Neural progenitor cell (in vitro differentiated cells): Measurements from ENCODE around the gene NPTXR. TPM values are rescaled to one million over a fixed set of nuclear protein-coding genes. Genes with fewer than 3 reads are reported as not detected.

Experiments
- DNase-seq: peaks from one replicate; pipeline ENCODE4 v3.0.0-alpha.2; 2016; ENCODE audit warnings: low spot score
- H2AFZ ChIP-seq: fragments of 200-600 bp; sonication (generic); replicated peaks from 2 replicates; pipeline ENCODE4 v1.6.1; 2016; ENCODE audit warnings: antibody characterized with exemption
- H3F3A ChIP-seq: fragments of 200-600 bp; sonication (generic); 2 replicates; pipeline ENCODE4 v1.6.1; 2016; ENCODE audit warnings: antibody characterized with exemption, low read depth
- H3K27ac ChIP-seq: fragments of 200-600 bp; sonication (generic); 2 replicates; pipeline ENCODE4 v1.5.1; 2016; ENCODE audit warnings: mild to moderate bottlenecking
- H3K27me3 ChIP-seq: fragments of 200-600 bp; sonication (generic); 2 replicates; pipeline ENCODE4 v1.6.1; 2016; ENCODE audit warnings: mild to moderate bottlenecking, moderate library complexity
- H3K36me3 ChIP-seq: fragments of 200-600 bp; sonication (generic); 2 replicates; pipeline ENCODE4 v1.5.1; 2016
- H3K4me1 ChIP-seq: fragments of 200-600 bp; sonication (generic); 2 replicates; pipeline ENCODE4 v1.6.1; 2016; ENCODE audit warnings: mixed run types
- H3K4me2 ChIP-seq: fragments of 200-600 bp; sonication (generic); 2 replicates; pipeline ENCODE4 v1.6.1; 2016
- H3K4me3 ChIP-seq: fragments of 200-600 bp; sonication (generic); 2 replicates; pipeline ENCODE4 v1.5.1; 2016
- H3K79me2 ChIP-seq: fragments of 200-600 bp; sonication (generic); 2 replicates; pipeline ENCODE4 v1.6.1; 2016; ENCODE audit warnings: low read depth
- H3K9ac ChIP-seq: fragments of 200-600 bp; sonication (generic); 2 replicates; pipeline ENCODE4 v1.6.1; 2016
- H3K9me3 ChIP-seq: fragments of 200-600 bp; sonication (generic); 2 replicates; pipeline ENCODE4 v1.5.1; 2016; ENCODE audit warnings: low read depth
- H4K20me1 ChIP-seq: fragments of 200-600 bp; sonication (generic); 2 replicates; pipeline ENCODE4 v1.6.1; 2016; ENCODE audit warnings: low read depth
- H3K27ac Mint-ChIP-seq: 3 replicates; pipeline ENCODE4 v1.8.0; 2021; ENCODE audit warnings: mixed read lengths
- H3K27me3 Mint-ChIP-seq: 2 replicates; pipeline ENCODE4 v1.8.0; 2022; ENCODE audit warnings: low read depth, mild to moderate bottlenecking, inconsistent platforms, moderate library complexity, mixed read lengths; ENCODE audit not compliant: insufficient read depth
- H3K36me3 Mint-ChIP-seq: 3 replicates; pipeline ENCODE4 v1.8.0; 2021; ENCODE audit warnings: mixed read lengths
- H3K4me1 Mint-ChIP-seq: 3 replicates; pipeline ENCODE4 v1.8.0; 2021; ENCODE audit warnings: mixed read lengths
- H3K4me3 Mint-ChIP-seq: 3 replicates; pipeline ENCODE4 v1.8.0; 2021; ENCODE audit warnings: mild to moderate bottlenecking, moderate library complexity, mixed read lengths
- H3K9me3 Mint-ChIP-seq: 3 replicates; pipeline ENCODE4 v1.8.0; 2020; ENCODE audit warnings: mixed read lengths
- EZH2 ChIP-seq: fragments of 200-600 bp; sonication (generic); IDR thresholded peaks from 2 replicates; pipeline ENCODE4 v1.6.1; 2017; ENCODE audit warnings: antibody characterized with exemption, mild to moderate bottlenecking, moderate library complexity
- EZH2phosphoT487 ChIP-seq: fragments of 200-600 bp; sonication (generic); IDR thresholded peaks from 2 replicates; pipeline ENCODE4 v1.6.1; 2017; ENCODE audit warnings: antibody characterized with exemption
- total RNA-seq: library from RNA; depleted of rRNA; stranded (reverse); fragments of >200 nt; gene quantifications from 2 replicates; pipeline ENCODE4 v1.2.3, GENCODE V29; 2015; ENCODE audit warnings: low replicate concordance
- TF ChIP-seq, protein P1 (sequence below): fragments of 200-600 bp; sonication (generic); IDR thresholded peaks from 2 replicates; pipeline ENCODE4 v1.5.1; 2017; ENCODE audit warnings: antibody characterized with exemption, mild to moderate bottlenecking

NPTXR gene
- total RNA-seq, 1 donor from 2014 or later, result 0.99 TPM

DNA sequence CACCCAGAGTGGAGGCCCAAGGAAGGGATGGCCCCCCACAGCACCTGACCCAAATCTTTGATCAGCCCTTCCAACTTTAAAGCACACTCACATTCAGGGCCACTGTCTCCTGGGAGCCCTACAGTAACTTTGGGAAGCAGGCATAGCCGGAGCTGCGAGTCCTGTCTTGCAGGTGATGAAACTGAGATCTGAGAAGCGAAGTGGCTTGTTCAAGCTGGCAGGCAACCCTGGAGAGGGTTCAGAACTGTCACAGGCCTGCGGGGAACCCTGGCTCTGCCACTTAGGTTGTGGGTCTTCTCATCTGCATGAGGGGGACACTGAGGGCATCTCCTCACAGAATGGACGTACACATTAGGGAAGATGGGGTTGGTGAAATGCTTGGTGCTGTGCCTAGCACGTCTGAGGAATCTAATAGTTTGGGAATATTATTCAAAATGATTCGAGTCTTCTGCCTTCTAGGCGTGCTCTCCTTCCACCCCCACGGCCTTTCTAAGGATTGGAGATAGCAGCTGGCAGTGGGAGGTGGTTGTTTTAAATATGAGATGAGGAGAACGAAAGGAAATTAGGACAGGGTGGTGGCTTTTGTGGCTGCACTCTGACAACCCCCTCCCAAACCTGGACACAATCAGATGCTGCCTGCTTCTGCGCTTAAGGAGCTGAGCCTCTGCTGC lies 69.2 kb downstream of the NPTXR start:
- no peaks in the 10 kb centered on the region for H3K36me3 ChIP-seq
- H3K27ac Mint-ChIP-seq, result peak overlapping the region; percentile 60
- no peaks in the 10 kb centered on the region for H3K4me1 ChIP-seq
- H3K4me2 ChIP-seq, result no peak overlapping the region
- H4K20me1 ChIP-seq, result no peaks in the 10 kb centered on the region
- peaks cover 5% of the 10 kb centered on the region for H3K27me3 Mint-ChIP-seq
- H2AFZ ChIP-seq, result no peak overlapping the region
- H3K9me3 ChIP-seq, result no peaks in the 10 kb centered on the region
- no peak for TF ChIP-seq EZH2
- no peak for TF ChIP-seq EZH2phosphoT487
- TF ChIP-seq, protein P1, sequence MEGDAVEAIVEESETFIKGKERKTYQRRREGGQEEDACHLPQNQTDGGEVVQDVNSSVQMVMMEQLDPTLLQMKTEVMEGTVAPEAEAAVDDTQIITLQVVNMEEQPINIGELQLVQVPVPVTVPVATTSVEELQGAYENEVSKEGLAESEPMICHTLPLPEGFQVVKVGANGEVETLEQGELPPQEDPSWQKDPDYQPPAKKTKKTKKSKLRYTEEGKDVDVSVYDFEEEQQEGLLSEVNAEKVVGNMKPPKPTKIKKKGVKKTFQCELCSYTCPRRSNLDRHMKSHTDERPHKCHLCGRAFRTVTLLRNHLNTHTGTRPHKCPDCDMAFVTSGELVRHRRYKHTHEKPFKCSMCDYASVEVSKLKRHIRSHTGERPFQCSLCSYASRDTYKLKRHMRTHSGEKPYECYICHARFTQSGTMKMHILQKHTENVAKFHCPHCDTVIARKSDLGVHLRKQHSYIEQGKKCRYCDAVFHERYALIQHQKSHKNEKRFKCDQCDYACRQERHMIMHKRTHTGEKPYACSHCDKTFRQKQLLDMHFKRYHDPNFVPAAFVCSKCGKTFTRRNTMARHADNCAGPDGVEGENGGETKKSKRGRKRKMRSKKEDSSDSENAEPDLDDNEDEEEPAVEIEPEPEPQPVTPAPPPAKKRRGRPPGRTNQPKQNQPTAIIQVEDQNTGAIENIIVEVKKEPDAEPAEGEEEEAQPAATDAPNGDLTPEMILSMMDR, result no peak
- peaks cover 4% of the 10 kb centered on the region for H3K4me1 Mint-ChIP-seq
- H3K9ac ChIP-seq, result no peak overlapping the region
- no peaks in the 10 kb centered on the region for H3K79me2 ChIP-seq
- H3K27me3 ChIP-seq, result no peaks in the 10 kb centered on the region
- no peak overlapping the region for H3K27ac ChIP-seq
- no peak overlapping the region for H3K4me3 Mint-ChIP-seq
- H3K9me3 Mint-ChIP-seq, result no peaks in the 10 kb centered on the region
- DNase-seq, result no peak
- no peaks in the 10 kb centered on the region for H3K36me3 Mint-ChIP-seq
- H3K4me3 ChIP-seq, result no peak overlapping the region
- H3F3A ChIP-seq, result no peaks in the 10 kb centered on the region

DNA sequence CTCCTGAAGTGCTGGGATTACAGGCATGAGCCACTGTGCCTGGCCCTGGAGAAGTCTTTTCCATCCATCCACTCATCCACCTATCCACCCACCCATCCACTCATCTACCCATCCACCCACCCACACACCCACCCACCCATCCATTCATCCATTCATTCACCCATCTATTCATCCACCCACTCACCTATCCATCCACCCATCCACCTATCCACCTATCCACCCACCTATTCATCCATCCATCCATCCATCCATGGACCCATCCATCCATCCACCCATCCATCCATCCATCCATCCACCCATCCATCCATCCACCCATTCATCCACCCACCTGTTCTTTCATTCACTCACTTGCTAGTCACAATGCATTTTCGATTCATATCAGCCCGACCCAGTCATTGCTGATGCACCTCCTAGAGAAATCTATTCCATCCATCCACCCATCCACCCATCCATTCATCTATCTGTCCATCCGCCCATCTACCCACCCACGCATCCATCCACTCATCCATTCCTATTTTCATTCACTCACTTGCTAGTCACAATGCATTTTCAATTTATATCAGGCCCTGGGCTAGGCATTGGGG lies 70.4 kb downstream of the NPTXR start:
- Mint-ChIP-seq H3K4me1 (peaks cover 9% of the 10 kb centered on the region), H3K27me3 (peaks cover 8% of the 10 kb centered on the region), H3K9me3 (no peaks in the 10 kb centered on the region), H3K36me3 (no peaks in the 10 kb centered on the region), H3K4me3 (no peak overlapping the region), H3K27ac (no peak overlapping the region)
- TF ChIP-seq EZH2phosphoT487, result no peak
- TF ChIP-seq EZH2, result no peak
- TF ChIP-seq, protein P1, result no peak
- Histone ChIP-seq H3K9me3 (no peaks in the 10 kb centered on the region), H3K36me3 (no peaks in the 10 kb centered on the region), H3K4me1 (peaks cover 3% of the 10 kb centered on the region), H3K27me3 (no peaks in the 10 kb centered on the region), H2AFZ (no peak overlapping the region), H3K79me2 (no peaks in the 10 kb centered on the region), H3K4me2 (no peak overlapping the region), H3K9ac (no peak overlapping the region), H3F3A (no peaks in the 10 kb centered on the region), H3K27ac (no peak overlapping the region), H4K20me1 (no peaks in the 10 kb centered on the region), H3K4me3 (no peak overlapping the region)
- DNase-seq, result no peak

DNA sequence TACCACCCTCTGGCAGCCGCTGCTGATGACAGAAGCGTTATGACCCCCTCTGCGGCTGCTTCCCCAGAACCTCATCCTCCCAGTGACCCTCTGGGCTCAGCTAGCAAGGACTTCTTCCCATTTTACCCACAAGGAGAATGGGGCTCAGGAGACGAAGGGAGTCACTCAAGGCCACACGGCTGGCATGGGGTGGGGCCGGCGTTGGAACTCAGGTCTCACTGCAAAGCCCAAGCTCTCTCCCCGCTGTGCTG lies 71.3 kb downstream of the NPTXR start:
- Histone ChIP-seq H3F3A (no peaks in the 10 kb centered on the region), H3K27ac (no peak overlapping the region), H3K9ac (no peak overlapping the region), H3K79me2 (no peaks in the 10 kb centered on the region), H3K27me3 (no peaks in the 10 kb centered on the region), H3K4me1 (peaks cover 3% of the 10 kb centered on the region), H3K4me2 (no peak overlapping the region), H2AFZ (no peak overlapping the region), H3K36me3 (no peaks in the 10 kb centered on the region), H3K9me3 (no peaks in the 10 kb centered on the region), H3K4me3 (no peak overlapping the region), H4K20me1 (no peaks in the 10 kb centered on the region)
- peaks cover 9% of the 10 kb centered on the region for H3K4me1 Mint-ChIP-seq
- H3K27ac Mint-ChIP-seq, result peak overlapping the region; percentile 84
- H3K9me3 Mint-ChIP-seq, result no peaks in the 10 kb centered on the region
- no peak for DNase-seq
- TF ChIP-seq, protein P1, result no peak
- TF ChIP-seq EZH2phosphoT487 (no peak), EZH2 (no peak)
- H3K36me3 Mint-ChIP-seq, result no peaks in the 10 kb centered on the region
- peaks cover 8% of the 10 kb centered on the region for H3K27me3 Mint-ChIP-seq
- H3K4me3 Mint-ChIP-seq, result no peak overlapping the region
